Spleen (tissue), 11 donors: ENCODE data around the gene SRGAP3. TPM values are rescaled to one million over a fixed set of nuclear protein-coding genes. Genes with fewer than 3 reads are reported as not detected.

Experiments used
- DNase-seq: peaks from one replicate; pipeline ENCODE4 v3.0.0-alpha.2; 2020
- H3K27ac ChIP-seq, 8 donors: fragments of 200-600 bp; sonication (generic) in 7 of 8; 1 replicate in 4 of 8; 2 replicates in 4 of 8; pipeline versions ENCODE4 v1.5.0 to v1.8.0; 2016 to 2021; ENCODE audit warnings: inconsistent platforms in 4 of 8, mild to moderate bottlenecking in 4 of 8, moderate library complexity in 1 of 8
- H3K27me3 ChIP-seq, 7 donors: fragments of 200-600 bp; sonication (generic) in 6 of 7; replicated peaks in 1 of 7; 1 replicate in 4 of 7; 2 replicates in 3 of 7; pipeline versions ENCODE4 v1.5.0 to v1.8.0; 2016 to 2021; ENCODE audit warnings: inconsistent platforms in 3 of 7, mild to moderate bottlenecking in 1 of 7
- H3K36me3 ChIP-seq, 6 donors: fragments of 200-600 bp; sonication (generic) in 5 of 6; 1 replicate in 4 of 6; 2 replicates in 2 of 6; pipeline versions ENCODE4 v1.5.0 to v1.8.0; 2016 to 2021; ENCODE audit warnings: inconsistent platforms in 2 of 6
- H3K4me1 ChIP-seq, 6 donors: fragments of 200-600 bp; sonication (generic) in 5 of 6; 1 replicate in 3 of 6; 2 replicates in 3 of 6; pipeline versions ENCODE4 v1.5.0 to v1.8.0; 2016 to 2021; ENCODE audit warnings: inconsistent platforms in 3 of 6
- H3K4me3 ChIP-seq, 8 donors: fragments of 200-600 bp; sonication (generic) in 7 of 8; 1 replicate in 4 of 8; 2 replicates in 4 of 8; pipeline versions ENCODE4 v1.5.0 to v1.8.0; 2016 to 2021; ENCODE audit warnings: inconsistent platforms in 4 of 8, mild to moderate bottlenecking in 4 of 8, moderate library complexity in 2 of 8
- H3K9me3 ChIP-seq, 8 donors: fragments of 200-600 bp; sonication (generic) in 7 of 8; 1 replicate in 4 of 8; 2 replicates in 4 of 8; pipeline versions ENCODE4 v1.5.0 to v1.8.0; 2016 to 2021; ENCODE audit warnings: inconsistent platforms in 4 of 8
- POLR2A ChIP-seq, 3 donors: fragments of 450-650 bp; IDR thresholded peaks; one replicate each; pipeline ENCODE4 v1.5.1; 2017; ENCODE audit warnings: antibody characterized with exemption in 3 of 3, mild to moderate bottlenecking in 1 of 3
- POLR2AphosphoS5 ChIP-seq, 3 donors: sonication (generic); formaldehyde crosslinking; IDR thresholded peaks; one replicate each; pipeline ENCODE4 v1.5.1; 2017; ENCODE audit warnings: antibody characterized with exemption in 3 of 3
- WGBS, 5 donors: extraction: QIAGEN DNeasy Blood & Tissue Kit in 3 of 5; methylation state at CpG; one replicate each; pipeline versions ENCODE4 v1.1.5 to v1.1.7; 2013 to 2018; 5-methylcytosine and 5-hydroxymethylcytosine counted together
- intact Hi-C: fragments of 100-400 bp; cut with DNase I; formaldehyde crosslinking; loops from one replicate; pipeline ENCODE4 v1.15.0; 2023; ENCODE audit warnings: low total_unique reads
- polyA plus RNA-seq, 3 donors: library from polyadenylated mRNA; stranded (reverse); fragments of 200-250 nt; gene quantifications; one replicate each; pipeline ENCODE4 v1.2.1, GENCODE V29; 2013
- total RNA-seq, 7 donors: library from RNA; depleted of rRNA in 3 of 7; stranded (reverse); fragments of >200 nt in 3 of 7; fragmentation: NEBNext Ultra II Directional in 4 of 7; extraction: Animal tissue kit (Norgen Biotek cat#: 25700) in 4 of 7; gene quantifications; one replicate each; pipeline versions ENCODE4 v1.1.0 to v1.2.1, GENCODE V29; 2016 to 2021
- TF ChIP-seq, protein P1 (sequence below), 11 experiments: fragments of 200-600 bp in 7 of 11; fragments of 450-650 bp in 4 of 11; sonication (generic) in 4 of 11; IDR thresholded peaks in 8 of 11; conservative IDR thresholded peaks in 3 of 11; 1 replicate in 7 of 11; 2 replicates in 4 of 11; pipeline versions ENCODE4 v1.4.0 to v1.8.0; 2016 to 2021; ENCODE audit warnings: antibody characterized with exemption in 11 of 11, inconsistent platforms in 4 of 11, mild to moderate bottlenecking in 1 of 11
- donor health status: healthy with polysubstance abuse.
- donor health status: DM: no; HTN: no; CAD: no; lungs with moderate emphysema.
- donor health status: DM: no; HTN: no; CAD: no.
- donor health status: Bipolar disorder and iron deficiency.
- donor health status: healthy.
- donor health status: DM: no; HTN: no; CAD: no.
- donor health status: DM: yes; HTN: yes; CAD: no.

Gene SRGAP3
- total and polyA plus RNA-seq, 10 donors, result 0.54 to 10.3 (median 6.4) TPM

DNA sequence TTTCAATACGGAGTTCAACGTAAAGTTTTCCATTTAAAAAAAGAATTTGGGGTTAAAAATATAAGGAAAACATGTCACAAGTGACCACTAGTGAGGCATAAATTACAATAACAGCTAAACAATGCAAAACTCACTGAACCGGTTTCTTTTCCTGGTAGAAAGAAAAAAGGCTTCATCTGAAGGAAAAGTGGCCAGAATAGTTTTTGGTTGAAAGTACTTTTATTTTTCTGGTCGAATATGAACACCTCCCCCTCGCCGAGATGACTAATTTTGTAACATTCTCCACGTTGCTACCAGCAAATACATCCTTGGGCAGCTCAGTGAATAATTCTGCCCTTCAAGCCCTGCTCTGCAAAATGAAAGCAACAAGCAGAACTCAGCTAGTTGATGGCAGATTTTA lies 3.9 kb upstream of the SRGAP3 start:
- 57 to 79% (median 74%) methylated on average over 7 of the region's 7 CpGs for WGBS, 5 donors
- Histone ChIP-seq H3K9me3 (peaks cover 0 to 19% (median 15%) of the 10 kb centered on the region in 8 donors), H3K27ac (no peak overlapping the region), H3K4me1 (peaks cover 0 to 23% (median 18%) of the 10 kb centered on the region in 6 donors), H3K27me3 (no peaks in the 10 kb centered on the region), H3K36me3 (no peaks in the 10 kb centered on the region), H3K4me3 (no peak overlapping the region)
- TF ChIP-seq POLR2AphosphoS5 (IDR thresholded peaks at IDR 0.05) (no peak), POLR2A (IDR thresholded peaks at IDR 0.05) (no peak)
- TF ChIP-seq, protein P1, sequence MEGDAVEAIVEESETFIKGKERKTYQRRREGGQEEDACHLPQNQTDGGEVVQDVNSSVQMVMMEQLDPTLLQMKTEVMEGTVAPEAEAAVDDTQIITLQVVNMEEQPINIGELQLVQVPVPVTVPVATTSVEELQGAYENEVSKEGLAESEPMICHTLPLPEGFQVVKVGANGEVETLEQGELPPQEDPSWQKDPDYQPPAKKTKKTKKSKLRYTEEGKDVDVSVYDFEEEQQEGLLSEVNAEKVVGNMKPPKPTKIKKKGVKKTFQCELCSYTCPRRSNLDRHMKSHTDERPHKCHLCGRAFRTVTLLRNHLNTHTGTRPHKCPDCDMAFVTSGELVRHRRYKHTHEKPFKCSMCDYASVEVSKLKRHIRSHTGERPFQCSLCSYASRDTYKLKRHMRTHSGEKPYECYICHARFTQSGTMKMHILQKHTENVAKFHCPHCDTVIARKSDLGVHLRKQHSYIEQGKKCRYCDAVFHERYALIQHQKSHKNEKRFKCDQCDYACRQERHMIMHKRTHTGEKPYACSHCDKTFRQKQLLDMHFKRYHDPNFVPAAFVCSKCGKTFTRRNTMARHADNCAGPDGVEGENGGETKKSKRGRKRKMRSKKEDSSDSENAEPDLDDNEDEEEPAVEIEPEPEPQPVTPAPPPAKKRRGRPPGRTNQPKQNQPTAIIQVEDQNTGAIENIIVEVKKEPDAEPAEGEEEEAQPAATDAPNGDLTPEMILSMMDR (IDR thresholded peaks at IDR 0.05 in 8 of 11, conservative IDR thresholded peaks at IDR 0.05 in 3 of 11), result no peak
- intact Hi-C loops, result no loop called here
- DNase-seq, result no peak

- no peak for DNase-seq
- no peaks in the 10 kb centered on the region for H3K27me3 ChIP-seq
- no peaks in the 10 kb centered on the region for H3K36me3 ChIP-seq
- no peak overlapping the region for H3K27ac ChIP-seq
- H3K4me1 ChIP-seq, result peaks cover 0 to 32% (median 20%) of the 10 kb centered on the region in 6 donors
- TF ChIP-seq, protein P1 (IDR thresholded peaks at IDR 0.05 in 8 of 11, conservative IDR thresholded peaks at IDR 0.05 in 3 of 11), result no peak
- no peak for TF ChIP-seq POLR2A (IDR thresholded peaks at IDR 0.05)
- TF ChIP-seq POLR2AphosphoS5 (IDR thresholded peaks at IDR 0.05), result no peak
- H3K4me3 ChIP-seq, result no peak overlapping the region
- 85 to 91% (median 86%) methylated on average over 10 of the region's 10 CpGs for WGBS, 5 donors
- H3K9me3 ChIP-seq, result no peaks in the 10 kb centered on the region
- intact Hi-C loops, result no loop called here
Measured at GRCh38 chr3:9251055-9251786, 1.8 kb upstream of the SRGAP3 start.

DNA sequence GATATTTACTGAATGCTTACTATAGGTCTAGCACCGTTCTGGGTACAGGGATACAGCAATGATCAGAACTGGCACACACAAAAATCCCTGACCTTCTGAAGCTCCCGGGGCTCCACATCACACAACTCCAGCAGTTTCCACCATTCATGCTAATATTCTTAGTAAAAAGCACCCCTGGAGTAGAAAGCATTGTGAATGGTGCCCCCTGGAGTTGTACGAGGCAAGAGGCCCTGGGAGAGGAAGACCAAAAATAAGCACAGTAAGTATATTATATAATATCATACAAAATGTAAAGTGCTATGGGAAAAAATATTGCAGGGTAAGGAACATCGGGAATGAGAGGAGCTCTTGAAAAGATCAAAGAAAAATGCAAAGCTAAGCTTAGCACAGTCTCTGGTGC lies 790 bp upstream of the SRGAP3 start:
- 50 to 66% (median 60%) methylated on average over 4 of the region's 4 CpGs for WGBS, 5 donors
- peaks cover 0 to 32% (median 20%) of the 10 kb centered on the region in 6 donors for H3K4me1 ChIP-seq
- H3K4me3 ChIP-seq, result peak overlapping the region in 1 of 8 donors; percentile 81
- H3K36me3 ChIP-seq, result no peaks in the 10 kb centered on the region
- TF ChIP-seq POLR2AphosphoS5 (IDR thresholded peaks at IDR 0.05), result no peak
- no peak for TF ChIP-seq POLR2A (IDR thresholded peaks at IDR 0.05)
- TF ChIP-seq, protein P1 (IDR thresholded peaks at IDR 0.05 in 8 of 11, conservative IDR thresholded peaks at IDR 0.05 in 3 of 11), result no peak
- DNase-seq, result no peak
- H3K27me3 ChIP-seq, result no peaks in the 10 kb centered on the region
- intact Hi-C loops, result no loop called here
- H3K27ac ChIP-seq, result peak overlapping the region in 3 of 8 donors; percentile 8 to 39 (median 33)
- H3K9me3 ChIP-seq, result no peaks in the 10 kb centered on the region

- intact Hi-C loops, result no loop called here
- H3K4me3 ChIP-seq, result peak overlapping the region; percentile 23 to 81 (median 50)
- no peaks in the 10 kb centered on the region for H3K27me3 ChIP-seq
- H3K36me3 ChIP-seq, result no peaks in the 10 kb centered on the region
- no peaks in the 10 kb centered on the region for H3K9me3 ChIP-seq
- TF ChIP-seq POLR2A (IDR thresholded peaks at IDR 0.05) (no peak), POLR2AphosphoS5 (IDR thresholded peaks at IDR 0.05) (no peak)
- TF ChIP-seq, protein P1 (IDR thresholded peaks at IDR 0.05 in 8 of 11, conservative IDR thresholded peaks at IDR 0.05 in 3 of 11), result no peak
- H3K27ac ChIP-seq, result no peak overlapping the region
- 17 to 29% (median 21%) methylated on average over 13 of the region's 13 CpGs for WGBS, 5 donors
- peaks cover 0 to 32% (median 20%) of the 10 kb centered on the region in 6 donors for H3K4me1 ChIP-seq
- DNase-seq, result no peak
Measured at GRCh38 chr3:9248522-9249271, 749 bp downstream of the SRGAP3 start.
